Kidney (tissue), 14 donors: ENCODE results near the gene CMAS. TPM values are rescaled to one million over a fixed set of nuclear protein-coding genes. Genes with fewer than 3 reads are reported as not detected.

ENCODE experiments used
- DNase-seq, 5 donors: peaks; one replicate each; pipeline ENCODE4 v3.0.0-alpha.2; 2013 to 2020
- FAIRE-seq: peaks from 2 replicates; lab custom pipeline; 2012; peaks lifted over from hg19 to GRCh38; lab: Jason Lieb, UNC
- H3K27ac ChIP-seq, 2 donors: one replicate each; pipeline ENCODE4 v1.7.0; 2013; ENCODE audit warnings: low read depth in 2 of 2, low read length in 2 of 2, inconsistent platforms in 1 of 2
- H3K27me3 ChIP-seq: one replicate; pipeline ENCODE4 v1.7.1; 2013; ENCODE audit warnings: low read length, inconsistent platforms; ENCODE audit not compliant: control insufficient read depth, insufficient read depth
- H3K36me3 ChIP-seq, 3 donors: one replicate each; pipeline versions ENCODE4 v1.7.0 to v1.7.1; 2013; ENCODE audit warnings: low read length in 3 of 3, control low read depth in 1 of 3, inconsistent platforms in 1 of 3; ENCODE audit not compliant: insufficient read depth in 3 of 3, control insufficient read depth in 2 of 3
- H3K4me1 ChIP-seq, 3 donors: one replicate each; pipeline versions ENCODE4 v1.7.0 to v1.7.1; 2013; ENCODE audit warnings: low read length in 3 of 3, inconsistent platforms in 1 of 3, low read depth in 1 of 3; ENCODE audit not compliant: control insufficient read depth in 2 of 3, insufficient read depth in 2 of 3
- H3K4me3 ChIP-seq, 3 donors: one replicate each; pipeline versions ENCODE4 v1.7.0 to v1.8.1; 2013; ENCODE audit warnings: low read length in 3 of 3, control low read depth in 1 of 3, inconsistent platforms in 1 of 3
- H3K9ac ChIP-seq, 3 donors: one replicate each; pipeline versions ENCODE4 v1.7.0 to v1.7.1; 2013; ENCODE audit warnings: low read length in 3 of 3, control low read depth in 1 of 3, inconsistent platforms in 1 of 3
- H3K9me3 ChIP-seq, 3 donors: one replicate each; pipeline versions ENCODE4 v1.7.0 to v1.7.1; 2013; ENCODE audit warnings: low read length in 3 of 3, control low read depth in 1 of 3, inconsistent platforms in 1 of 3; ENCODE audit not compliant: control insufficient read depth in 2 of 3, insufficient read depth in 1 of 3
- intact Hi-C: fragments of 100-400 bp; cut with DNase I; formaldehyde crosslinking; loops from one replicate; pipeline ENCODE4 v1.11.1; 2022
- polyA plus RNA-seq: library from polyadenylated mRNA; stranded (reverse); fragments of 350-450 nt; fragmentation: Illumina TruSeq; extraction: RNeasy Lipid Tissue Mini Kit (QIAGEN cat#74804); gene quantifications from one replicate; pipeline ENCODE4 v1.2.3, GENCODE V29; 2014; ENCODE audit warnings: low read depth, low replicate concordance; ENCODE audit not compliant: insufficient read depth
- total RNA-seq: library from RNA; stranded (reverse); fragmentation: NEBNext Ultra II Directional; extraction: Animal tissue kit (Norgen Biotek cat#: 25700); gene quantifications from one replicate; pipeline ENCODE4 v1.2.1, GENCODE V29; 2021
- TF ChIP-seq, protein P1 (sequence below): IDR thresholded peaks from 3 replicates; pipeline ENCODE4 v1.5.1; 2012; ENCODE audit warnings: mild to moderate bottlenecking, moderate library complexity, borderline replicate concordance; ENCODE audit not compliant: insufficient read depth; ENCODE audit errors: extremely low read depth
- donor health status: control.
- donor health status: control.
- donor health status: control.
- donor health status: control.
- donor health status: control.
- donor health status: DM: yes; HTN: yes; CAD: no.
- donor health status: Normal renal cell carcinoma (clear cell type).

CMAS gene
- total and polyA plus RNA-seq, 2 donors from 2014 or later, result 29.2 to 45.2 TPM

DNA sequence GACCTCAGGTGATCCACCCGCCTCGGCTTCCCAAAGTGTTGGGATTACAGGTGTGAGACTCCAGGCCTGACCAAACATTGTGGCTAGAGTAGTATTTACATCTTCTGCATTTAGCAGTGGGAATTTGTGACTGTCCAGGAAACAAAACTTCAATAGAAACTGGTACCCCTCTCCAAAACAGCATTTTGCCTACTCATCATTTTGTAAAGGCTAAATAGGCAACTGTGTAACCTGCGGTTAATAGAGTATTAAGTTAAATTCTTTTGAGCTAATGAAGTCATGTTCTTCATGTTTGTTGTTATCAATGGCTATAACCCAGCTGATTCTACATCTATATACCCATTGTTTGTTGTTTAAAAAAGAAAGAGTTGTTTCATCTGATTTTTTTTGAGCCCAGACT lies 8.1 kb downstream of the CMAS start:
- no peaks in the 10 kb centered on the region for H3K27me3 ChIP-seq
- no peak for DNase-seq
- H3K27ac ChIP-seq, result no peak overlapping the region
- H3K36me3 ChIP-seq, result peaks cover 0 to 11% (median 2%) of the 10 kb centered on the region in 3 donors
- intact Hi-C loops, result no loop called here
- H3K9ac ChIP-seq, result no peak overlapping the region
- FAIRE-seq, result no peak
- no peaks in the 10 kb centered on the region for H3K9me3 ChIP-seq
- H3K4me3 ChIP-seq, result no peak overlapping the region
- peaks cover 0 to 8% (median 0%) of the 10 kb centered on the region in 3 donors for H3K4me1 ChIP-seq
- TF ChIP-seq, protein P1, sequence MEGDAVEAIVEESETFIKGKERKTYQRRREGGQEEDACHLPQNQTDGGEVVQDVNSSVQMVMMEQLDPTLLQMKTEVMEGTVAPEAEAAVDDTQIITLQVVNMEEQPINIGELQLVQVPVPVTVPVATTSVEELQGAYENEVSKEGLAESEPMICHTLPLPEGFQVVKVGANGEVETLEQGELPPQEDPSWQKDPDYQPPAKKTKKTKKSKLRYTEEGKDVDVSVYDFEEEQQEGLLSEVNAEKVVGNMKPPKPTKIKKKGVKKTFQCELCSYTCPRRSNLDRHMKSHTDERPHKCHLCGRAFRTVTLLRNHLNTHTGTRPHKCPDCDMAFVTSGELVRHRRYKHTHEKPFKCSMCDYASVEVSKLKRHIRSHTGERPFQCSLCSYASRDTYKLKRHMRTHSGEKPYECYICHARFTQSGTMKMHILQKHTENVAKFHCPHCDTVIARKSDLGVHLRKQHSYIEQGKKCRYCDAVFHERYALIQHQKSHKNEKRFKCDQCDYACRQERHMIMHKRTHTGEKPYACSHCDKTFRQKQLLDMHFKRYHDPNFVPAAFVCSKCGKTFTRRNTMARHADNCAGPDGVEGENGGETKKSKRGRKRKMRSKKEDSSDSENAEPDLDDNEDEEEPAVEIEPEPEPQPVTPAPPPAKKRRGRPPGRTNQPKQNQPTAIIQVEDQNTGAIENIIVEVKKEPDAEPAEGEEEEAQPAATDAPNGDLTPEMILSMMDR, result no peak

DNA sequence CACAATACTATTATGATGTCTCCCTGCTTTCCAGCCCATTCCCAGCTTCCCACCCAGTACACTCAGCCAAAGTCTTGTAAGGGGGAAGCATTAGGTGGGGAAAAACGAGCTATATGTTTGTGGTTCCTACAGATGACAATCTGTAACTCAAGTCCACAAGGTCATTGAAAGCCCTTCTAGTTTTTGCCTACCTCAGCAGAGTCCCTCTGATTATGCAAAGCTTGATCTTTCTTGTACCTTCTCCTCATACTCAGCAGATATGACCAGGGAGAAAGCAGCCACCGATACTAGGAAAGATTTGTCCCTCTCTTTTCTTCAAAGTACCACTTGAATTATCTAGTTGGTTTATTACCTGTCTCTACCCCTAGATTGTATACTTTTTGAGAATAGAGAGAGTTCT lies 10.6 kb downstream of the CMAS start:
- peaks cover 0 to 24% (median 2%) of the 10 kb centered on the region in 3 donors for H3K36me3 ChIP-seq
- FAIRE-seq, result no peak

DNA sequence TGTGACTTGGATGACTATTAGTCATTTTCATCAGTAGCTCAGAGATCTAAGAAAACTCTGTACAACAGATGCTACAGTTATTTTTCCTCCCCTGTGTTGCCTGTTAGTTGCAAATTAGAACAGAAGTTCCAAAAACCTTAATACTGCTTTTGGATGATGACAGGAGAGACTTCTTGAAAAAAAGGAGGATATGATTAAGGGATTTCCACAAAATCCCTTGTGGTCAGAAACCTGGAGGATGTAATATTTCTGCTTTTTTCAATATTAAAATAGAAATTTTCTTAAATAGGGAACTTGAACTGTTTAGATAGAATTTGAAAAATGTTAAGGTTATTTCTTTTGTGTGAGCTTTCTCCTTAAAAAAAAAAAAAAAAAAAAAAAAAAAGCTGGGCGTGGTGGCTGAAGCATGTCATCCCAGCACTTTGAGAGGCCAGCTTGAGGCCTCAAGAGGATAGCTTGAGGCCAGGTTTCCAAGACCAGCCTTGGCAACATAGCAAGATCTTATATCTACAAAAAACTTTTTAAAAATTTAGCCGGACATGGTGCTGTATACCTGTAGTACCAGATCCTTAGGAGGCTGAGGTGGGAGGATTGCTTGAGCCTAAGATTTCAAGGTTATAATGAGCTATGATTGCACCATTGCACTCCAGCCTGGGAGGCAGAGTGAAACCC lies 14.1 kb downstream of the CMAS start:
- Histone ChIP-seq H3K9ac (no peak overlapping the region), H3K36me3 (peaks cover 0 to 39% (median 9%) of the 10 kb centered on the region in 3 donors), H3K9me3 (no peaks in the 10 kb centered on the region), H3K4me3 (no peak overlapping the region), H3K4me1 (no peaks in the 10 kb centered on the region), H3K27ac (no peak overlapping the region), H3K27me3 (no peaks in the 10 kb centered on the region)
- intact Hi-C loops, result no loop called here
- DNase-seq (no peak), FAIRE-seq (no peak)
- TF ChIP-seq, protein P1, result no peak

More for the DNA sequence above, 10.6 kb downstream of the CMAS start:
- Histone ChIP-seq H3K9ac (no peak overlapping the region), H3K27me3 (no peaks in the 10 kb centered on the region), H3K27ac (no peak overlapping the region), H3K9me3 (no peaks in the 10 kb centered on the region), H3K4me1 (no peaks in the 10 kb centered on the region), H3K4me3 (no peak overlapping the region)
- TF ChIP-seq, protein P1, result no peak
- intact Hi-C loops, result no loop called here
- DNase-seq, result no peak
